Measurements from ENCODE around the gene SCAF8.
"Not testable (repeated sequence)": the region's sequence is repeated elsewhere in the genome, so short reads cannot be mapped to it uniquely, and the experiment has no call there.

The SCAF8 gene

GRCh38 chr6:154744029-154744745 lies 11.0 kb downstream of the SCAF8 start:
- not testable (repeated sequence) for H3K27me3 Mint-ChIP-seq; ATAC-seq (replicated peaks); H3K27ac Mint-ChIP-seq; H3K9me3 Mint-ChIP-seq; DNase-seq
- peaks cover 30 to 61% of the 10 kb centered on the region in 2 donors for H3K4me1 Mint-ChIP-seq (ENCODE audit: low read depth in 2 of 2)
- H3K4me3 Mint-ChIP-seq, result peak overlapping the region; percentile 31 to 53
- peaks cover 24% of the 10 kb centered on the region for H3K36me3 Mint-ChIP-seq (ENCODE audit: insufficient read depth)

GRCh38 chr6:154745243-154745642 lies 12.0 kb downstream of the SCAF8 start:
- peak overlapping the region in 1 of 2 donors; percentile 49 for H3K4me3 Mint-ChIP-seq
- DNase-seq (no peak), ATAC-seq (replicated peaks) (no peak)
- H3K9me3 Mint-ChIP-seq, result no peaks in the 10 kb centered on the region
- peaks cover 24% of the 10 kb centered on the region for H3K36me3 Mint-ChIP-seq (ENCODE audit: insufficient read depth)
- peak overlapping the region in 1 of 2 donors; percentile 11 for H3K27ac Mint-ChIP-seq
- H3K27me3 Mint-ChIP-seq, result no peaks in the 10 kb centered on the region
- peaks cover 33 to 63% of the 10 kb centered on the region in 2 donors for H3K4me1 Mint-ChIP-seq (ENCODE audit: low read depth in 2 of 2)

GRCh38 chr6:154749341-154749740 lies 16.1 kb downstream of the SCAF8 start:
- no peak for DNase-seq
- ATAC-seq (replicated peaks), result no peak
- Mint-ChIP-seq H3K4me3 (peak overlapping the region in 1 of 2 donors; percentile 18), H3K4me1 (ENCODE audit: low read depth in 2 of 2) (peaks cover 32 to 63% of the 10 kb centered on the region in 2 donors), H3K27ac (peak overlapping the region in 1 of 2 donors; percentile 60), H3K27me3 (no peaks in the 10 kb centered on the region), H3K36me3 (ENCODE audit: insufficient read depth) (peaks cover 14% of the 10 kb centered on the region), H3K9me3 (no peaks in the 10 kb centered on the region)

GRCh38 chr6:154751011-154751800 lies 18.0 kb downstream of the SCAF8 start:
- H3K9me3 Mint-ChIP-seq, result no peaks in the 10 kb centered on the region
- no peak for DNase-seq
- H3K27ac Mint-ChIP-seq, result no peak overlapping the region
- H3K4me3 Mint-ChIP-seq, result peak overlapping the region; percentile 23 to 46
- peaks cover 8% of the 10 kb centered on the region for H3K36me3 Mint-ChIP-seq (ENCODE audit: insufficient read depth)
- H3K4me1 Mint-ChIP-seq (ENCODE audit: low read depth in 2 of 2), result peaks cover 31 to 64% of the 10 kb centered on the region in 2 donors
- no peaks in the 10 kb centered on the region for H3K27me3 Mint-ChIP-seq
- no peak for ATAC-seq (replicated peaks)

- H3K27ac Mint-ChIP-seq, result no peak overlapping the region
- no peaks in the 10 kb centered on the region for H3K27me3 Mint-ChIP-seq
- ATAC-seq (replicated peaks), result no peak
- peaks cover 14% of the 10 kb centered on the region for H3K36me3 Mint-ChIP-seq (ENCODE audit: insufficient read depth)
- peaks cover 34 to 59% of the 10 kb centered on the region in 2 donors for H3K4me1 Mint-ChIP-seq (ENCODE audit: low read depth in 2 of 2)
- no peak for DNase-seq
- H3K9me3 Mint-ChIP-seq, result no peaks in the 10 kb centered on the region
- no peak overlapping the region for H3K4me3 Mint-ChIP-seq
Observed at GRCh38 chr6:154752022-154752421, 18.8 kb downstream of the SCAF8 start.

GRCh38 chr6:154754152-154754551 lies 20.9 kb downstream of the SCAF8 start:
- ATAC-seq (replicated peaks), result peak; percentile 49
- H3K36me3 Mint-ChIP-seq (ENCODE audit: insufficient read depth), result peaks cover 14% of the 10 kb centered on the region

GRCh38 chr6:154757352-154758050 lies 24.3 kb downstream of the SCAF8 start:
- no peak overlapping the region for H3K4me3 Mint-ChIP-seq
- no peak overlapping the region for H3K27ac Mint-ChIP-seq
- ATAC-seq (replicated peaks), result no peak
- H3K36me3 Mint-ChIP-seq (ENCODE audit: insufficient read depth), result peaks cover 8% of the 10 kb centered on the region
- no peaks in the 10 kb centered on the region for H3K9me3 Mint-ChIP-seq
- H3K27me3 Mint-ChIP-seq, result no peaks in the 10 kb centered on the region
- DNase-seq, result no peak
- H3K4me1 Mint-ChIP-seq (ENCODE audit: low read depth in 2 of 2), result peaks cover 41 to 56% of the 10 kb centered on the region in 2 donors

More at GRCh38 chr6:154754152-154754551, 20.9 kb downstream of the SCAF8 start:
- no peak for DNase-seq
- Mint-ChIP-seq H3K4me3 (peak overlapping the region in 1 of 2 donors; percentile 48), H3K9me3 (no peaks in the 10 kb centered on the region), H3K27ac (peak overlapping the region in 1 of 2 donors; percentile 84), H3K27me3 (no peaks in the 10 kb centered on the region), H3K4me1 (ENCODE audit: low read depth in 2 of 2) (peaks cover 54 to 74% of the 10 kb centered on the region in 2 donors)

- no peak overlapping the region for H3K4me3 Mint-ChIP-seq
- peaks cover 44 to 60% of the 10 kb centered on the region in 2 donors for H3K4me1 Mint-ChIP-seq (ENCODE audit: low read depth in 2 of 2)
- no peak for ATAC-seq (replicated peaks)
Observed at GRCh38 chr6:154758125-154758524, 24.9 kb downstream of the SCAF8 start.

GRCh38 chr6:154763650-154764049 lies 30.4 kb downstream of the SCAF8 start:
- peaks cover 16% of the 10 kb centered on the region for H3K36me3 Mint-ChIP-seq (ENCODE audit: insufficient read depth)
- no peaks in the 10 kb centered on the region for H3K27me3 Mint-ChIP-seq
- DNase-seq (no peak), ATAC-seq (replicated peaks) (no peak)
- no peak overlapping the region for H3K27ac Mint-ChIP-seq
- peak overlapping the region in 1 of 2 donors; percentile 32 for H3K4me3 Mint-ChIP-seq
- H3K9me3 Mint-ChIP-seq, result no peaks in the 10 kb centered on the region
- peaks cover 52 to 73% of the 10 kb centered on the region in 2 donors for H3K4me1 Mint-ChIP-seq (ENCODE audit: low read depth in 2 of 2)

More at GRCh38 chr6:154758125-154758524, 24.9 kb downstream of the SCAF8 start:
- no peak overlapping the region for H3K27ac Mint-ChIP-seq
- H3K9me3 Mint-ChIP-seq, result no peaks in the 10 kb centered on the region
- H3K27me3 Mint-ChIP-seq, result no peaks in the 10 kb centered on the region
- no peak for DNase-seq
- peaks cover 8% of the 10 kb centered on the region for H3K36me3 Mint-ChIP-seq (ENCODE audit: insufficient read depth)

GRCh38 chr6:154765273-154765672 lies 32.1 kb downstream of the SCAF8 start:
- Mint-ChIP-seq H3K27me3 (no peaks in the 10 kb centered on the region), H3K36me3 (ENCODE audit: insufficient read depth) (peaks cover 22% of the 10 kb centered on the region), H3K9me3 (no peaks in the 10 kb centered on the region), H3K4me1 (ENCODE audit: low read depth in 2 of 2) (peaks cover 55 to 80% of the 10 kb centered on the region in 2 donors), H3K4me3 (no peak overlapping the region), H3K27ac (peak overlapping the region in 1 of 2 donors; percentile 76)
- ATAC-seq (replicated peaks) (no peak), DNase-seq (no peak)

GRCh38 chr6:154766288-154766687 lies 33.1 kb downstream of the SCAF8 start:
- no peaks in the 10 kb centered on the region for H3K9me3 Mint-ChIP-seq
- no peaks in the 10 kb centered on the region for H3K27me3 Mint-ChIP-seq
- H3K36me3 Mint-ChIP-seq (ENCODE audit: insufficient read depth), result peaks cover 27% of the 10 kb centered on the region
- no peak for ATAC-seq (replicated peaks)
- peaks cover 59 to 81% of the 10 kb centered on the region in 2 donors for H3K4me1 Mint-ChIP-seq (ENCODE audit: low read depth in 2 of 2)
- DNase-seq, result no peak
- H3K4me3 Mint-ChIP-seq, result peak overlapping the region; percentile 12 to 45
- peak overlapping the region; percentile 59 to 76 for H3K27ac Mint-ChIP-seq

GRCh38 chr6:154767003-154767723 lies 33.9 kb downstream of the SCAF8 start:
- Mint-ChIP-seq H3K27ac (peak overlapping the region; percentile 59 to 76), H3K4me3 (peak overlapping the region; percentile 23 to 45), H3K36me3 (ENCODE audit: insufficient read depth) (peaks cover 27% of the 10 kb centered on the region), H3K4me1 (ENCODE audit: low read depth in 2 of 2) (peaks cover 62 to 85% of the 10 kb centered on the region in 2 donors), H3K27me3 (no peaks in the 10 kb centered on the region), H3K9me3 (no peaks in the 10 kb centered on the region)
- DNase-seq, result no peak
- ATAC-seq (replicated peaks), result no peak

All from effector memory CD8-positive, alpha-beta T cell (primary cell).